DOHH2 (cell line): Measurements from ENCODE around the gene CLRN3.

Source experiments
- EZH2phosphoT487 ChIP-seq: fragments of 200-600 bp; sonication (generic); IDR thresholded peaks from 2 replicates; pipeline ENCODE4 v1.6.1; 2017; ENCODE audit warnings: borderline replicate concordance, mild to moderate bottlenecking, antibody characterized with exemption, low read length, moderate library complexity, mixed read lengths
- TF ChIP-seq, protein P1 (sequence below): fragments of 200-600 bp; sonication (generic); IDR thresholded peaks from one replicate; pipeline ENCODE4 v1.5.1; 2014; ENCODE audit warnings: antibody characterized with exemption, mild to moderate bottlenecking, low read depth, low read length; ENCODE audit not compliant: poor library complexity, severe bottlenecking

DNA sequence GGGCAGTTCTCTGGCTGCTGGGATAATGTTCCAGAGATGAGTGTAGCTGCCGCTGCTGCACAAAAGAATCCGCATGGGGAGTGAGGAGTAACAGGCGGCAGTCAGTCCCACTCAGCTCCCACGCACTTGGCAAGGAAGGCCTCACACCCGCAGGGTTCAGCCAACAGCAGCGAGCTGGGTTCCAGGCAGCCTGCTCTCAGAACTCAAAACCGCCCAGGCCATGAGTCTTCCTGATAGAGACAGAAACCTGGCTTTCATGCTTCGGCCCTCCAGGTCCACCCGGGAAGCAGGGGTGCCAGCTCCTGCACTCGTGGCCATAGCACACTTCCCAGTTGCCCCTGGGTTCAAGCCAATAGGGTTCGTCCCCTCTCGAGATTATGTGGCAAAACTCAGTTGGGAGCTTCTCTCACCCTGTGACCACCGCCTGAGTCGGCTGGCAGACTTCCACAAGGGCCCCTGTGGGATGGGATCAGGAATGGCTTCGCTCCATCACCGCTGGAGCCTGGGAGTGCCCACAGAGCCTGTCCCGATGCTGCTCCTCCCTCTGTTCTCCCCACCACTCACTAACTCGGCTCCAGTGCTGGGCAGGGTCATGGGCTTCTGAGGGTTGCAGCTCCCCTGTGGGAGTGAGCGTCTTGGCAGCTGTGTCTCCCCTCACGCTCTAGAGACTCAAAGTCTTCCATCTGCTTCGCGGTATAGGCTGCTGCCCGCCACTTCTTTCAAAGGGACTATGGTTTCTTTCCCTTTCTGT is 20.6 kb downstream of the CLRN3 start:
- TF ChIP-seq, protein P1, sequence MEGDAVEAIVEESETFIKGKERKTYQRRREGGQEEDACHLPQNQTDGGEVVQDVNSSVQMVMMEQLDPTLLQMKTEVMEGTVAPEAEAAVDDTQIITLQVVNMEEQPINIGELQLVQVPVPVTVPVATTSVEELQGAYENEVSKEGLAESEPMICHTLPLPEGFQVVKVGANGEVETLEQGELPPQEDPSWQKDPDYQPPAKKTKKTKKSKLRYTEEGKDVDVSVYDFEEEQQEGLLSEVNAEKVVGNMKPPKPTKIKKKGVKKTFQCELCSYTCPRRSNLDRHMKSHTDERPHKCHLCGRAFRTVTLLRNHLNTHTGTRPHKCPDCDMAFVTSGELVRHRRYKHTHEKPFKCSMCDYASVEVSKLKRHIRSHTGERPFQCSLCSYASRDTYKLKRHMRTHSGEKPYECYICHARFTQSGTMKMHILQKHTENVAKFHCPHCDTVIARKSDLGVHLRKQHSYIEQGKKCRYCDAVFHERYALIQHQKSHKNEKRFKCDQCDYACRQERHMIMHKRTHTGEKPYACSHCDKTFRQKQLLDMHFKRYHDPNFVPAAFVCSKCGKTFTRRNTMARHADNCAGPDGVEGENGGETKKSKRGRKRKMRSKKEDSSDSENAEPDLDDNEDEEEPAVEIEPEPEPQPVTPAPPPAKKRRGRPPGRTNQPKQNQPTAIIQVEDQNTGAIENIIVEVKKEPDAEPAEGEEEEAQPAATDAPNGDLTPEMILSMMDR = no peak
- no peak for TF ChIP-seq EZH2phosphoT487
